GM23338 (cell line): Measurements from ENCODE around the gene CERT1. TPM values are rescaled to one million over a fixed set of nuclear protein-coding genes. Genes with fewer than 3 reads are reported as not detected.

ENCODE experiments used
- ATAC-seq: fragments of 200-7000 bp; cut with Tn5 transposase; 3 replicates; pipeline ENCODE4 v1.9.1; 2020
- DNase-seq: peaks from one replicate; pipeline ENCODE4 v3.0.0-alpha.2; 2015; ENCODE audit warnings: low spot score
- H2AFZ ChIP-seq: fragments of 200-600 bp; sonication (generic); 2 replicates; pipeline ENCODE4 v1.8.0; 2016; ENCODE audit warnings: antibody characterized with exemption, mild to moderate bottlenecking, moderate library complexity
- H3F3A ChIP-seq: fragments of 200-600 bp; sonication (generic); replicated peaks from 2 replicates; pipeline ENCODE4 v1.8.0; 2017; ENCODE audit warnings: antibody characterized with exemption, mixed run types, low read depth
- H3K27ac ChIP-seq: fragments of 200-600 bp; sonication (generic); 2 replicates; pipeline ENCODE4 v1.6.1; 2016; ENCODE audit warnings: low read depth
- H3K27me3 ChIP-seq: fragments of 200-600 bp; sonication (generic); 2 replicates; pipeline ENCODE4 v1.8.0; 2016; ENCODE audit warnings: mild to moderate bottlenecking, mixed run types, moderate library complexity; ENCODE audit not compliant: insufficient read depth
- H3K36me3 ChIP-seq: fragments of 200-600 bp; sonication (generic); 2 replicates; pipeline ENCODE4 v1.8.0; 2016; ENCODE audit warnings: mild to moderate bottlenecking; ENCODE audit not compliant: insufficient read depth
- H3K4me1 ChIP-seq: fragments of 200-600 bp; sonication (generic); 2 replicates; pipeline ENCODE4 v1.8.0; 2016; ENCODE audit warnings: mild to moderate bottlenecking, moderate library complexity; ENCODE audit not compliant: insufficient read depth
- H3K4me2 ChIP-seq: fragments of 200-600 bp; sonication (generic); 2 replicates; pipeline ENCODE4 v1.7.1; 2017; ENCODE audit warnings: mixed run types
- H3K4me3 ChIP-seq: fragments of 200-600 bp; sonication (generic); 2 replicates; pipeline ENCODE4 v1.6.1; 2016; ENCODE audit warnings: mixed run types
- H3K79me2 ChIP-seq: fragments of 200-600 bp; sonication (generic); replicated peaks from 2 replicates; pipeline ENCODE4 v1.8.0; 2017; ENCODE audit warnings: mild to moderate bottlenecking; ENCODE audit not compliant: insufficient read depth
- H3K9me2 ChIP-seq: fragments of 200-600 bp; sonication (generic); 2 replicates; pipeline ENCODE4 v1.8.0; 2017; ENCODE audit not compliant: insufficient read depth
- H4K20me1 ChIP-seq: fragments of 200-600 bp; sonication (generic); replicated peaks from 2 replicates; pipeline ENCODE4 v1.8.0; 2017; ENCODE audit warnings: mild to moderate bottlenecking; ENCODE audit not compliant: insufficient read depth
- H3K27ac Mint-ChIP-seq: 2 replicates; pipeline ENCODE4 v1.8.0; 2020; ENCODE audit warnings: inconsistent platforms, mild to moderate bottlenecking, moderate library complexity, mixed read lengths
- H3K27me3 Mint-ChIP-seq: 3 replicates; pipeline ENCODE4 v1.8.0; 2022; ENCODE audit warnings: low read depth, mild to moderate bottlenecking, moderate library complexity, mixed read lengths, inconsistent platforms; ENCODE audit not compliant: insufficient read depth, poor library complexity
- H3K36me3 Mint-ChIP-seq: 3 replicates; pipeline ENCODE4 v1.8.0; 2021; ENCODE audit warnings: low read depth, mild to moderate bottlenecking, inconsistent platforms, moderate library complexity, mixed read lengths
- H3K4me1 Mint-ChIP-seq: 3 replicates; pipeline ENCODE4 v1.8.0; 2020; ENCODE audit warnings: mild to moderate bottlenecking, inconsistent platforms, mixed read lengths
- H3K4me3 Mint-ChIP-seq: 3 replicates; pipeline ENCODE4 v1.8.0; 2021; ENCODE audit warnings: moderate library complexity, mild to moderate bottlenecking, inconsistent platforms, mixed read lengths
- H3K9me3 Mint-ChIP-seq: 3 replicates; pipeline ENCODE4 v1.8.0; 2020; ENCODE audit warnings: moderate library complexity, mild to moderate bottlenecking, inconsistent platforms, mixed read lengths
- CREB1 ChIP-seq: fragments of 250-450 bp; sonication (Bioruptor Pico); IDR thresholded peaks from 2 replicates; pipeline ENCODE4 v1.5.0; 2020; ENCODE audit warnings: low read depth, mild to moderate bottlenecking, moderate library complexity
- EZH2 ChIP-seq: fragments of 200-600 bp; sonication (generic); IDR thresholded peaks from one replicate; pipeline ENCODE4 v1.8.0; 2017; ENCODE audit warnings: antibody characterized with exemption, mild to moderate bottlenecking, low read depth; ENCODE audit not compliant: unreplicated experiment
- EZH2phosphoT487 ChIP-seq: fragments of 200-600 bp; sonication (generic); IDR thresholded peaks from one replicate; pipeline ENCODE4 v1.8.1; 2018; ENCODE audit warnings: antibody characterized with exemption; ENCODE audit not compliant: unreplicated experiment
- JUNB ChIP-seq: IDR thresholded peaks from one replicate; pipeline ENCODE4 v1.6.1; 2016; ENCODE audit warnings: antibody characterized with exemption; ENCODE audit not compliant: unreplicated experiment
- NANOG ChIP-seq: IDR thresholded peaks from 2 replicates; pipeline ENCODE4 v1.6.1; 2016; ENCODE audit warnings: antibody characterized with exemption, borderline replicate concordance
- STAT1 ChIP-seq: IDR thresholded peaks from one replicate; pipeline ENCODE4 v1.6.1; 2016; ENCODE audit warnings: antibody characterized with exemption; ENCODE audit not compliant: unreplicated experiment
- ZNF331 ChIP-seq: fragments of 250-450 bp; sonication (Bioruptor Pico); IDR thresholded peaks from 2 replicates; pipeline ENCODE4 v1.5.0; 2020; ENCODE audit warnings: low read depth, mild to moderate bottlenecking, moderate library complexity
- polyA plus RNA-seq: library from polyadenylated mRNA; unstranded; fragments of >200 nt; fragmentation: Nextera tagmentation; extraction: Ambion mirVana; gene quantifications from 2 replicates; pipeline ENCODE4 v1.2.1, GENCODE V29; 2016
- total RNA-seq: library from RNA; depleted of rRNA; stranded (reverse); fragments of >200 nt; shearing (Covaris generic); gene quantifications from 2 replicates; pipeline ENCODE4 v1.2.3, GENCODE V29; 2014
- TF ChIP-seq, protein P1 (sequence below): IDR thresholded peaks from one replicate; pipeline ENCODE4 v1.6.1; 2018; ENCODE audit warnings: antibody characterized with exemption; ENCODE audit not compliant: unreplicated experiment
- TF ChIP-seq, protein P2 (sequence below): fragments of 250-450 bp; sonication (Bioruptor Pico); IDR thresholded peaks from 2 replicates; pipeline ENCODE4 v1.5.0; 2020; ENCODE audit warnings: mild to moderate bottlenecking, moderate library complexity

Gene CERT1
- total and polyA plus RNA-seq, 2 experiments from 2014 or later: 36.5 to 40.7 TPM

DNA sequence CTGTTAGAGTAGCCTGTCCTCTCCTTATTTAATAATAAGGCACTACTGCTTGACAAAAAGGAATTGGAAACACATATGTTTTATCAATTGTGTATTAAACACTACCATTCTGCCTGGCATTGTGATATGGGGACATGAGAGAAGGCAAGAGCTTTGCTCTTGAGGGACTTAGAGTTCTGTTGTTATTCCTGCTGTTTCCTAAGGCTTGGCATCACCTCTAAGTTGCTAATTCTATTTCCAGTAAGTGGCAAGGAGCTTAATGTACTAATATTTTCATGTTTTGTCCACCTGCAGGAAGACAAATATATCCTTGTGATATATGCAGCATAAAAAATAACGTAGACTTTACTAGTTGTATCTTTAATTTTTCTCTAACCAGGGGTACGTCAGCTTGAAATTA is 161.8 kb downstream of the CERT1 start:
- H3K9me2 ChIP-seq: no peaks in the 10 kb centered on the region
- Mint-ChIP-seq H3K4me3 (no peak overlapping the region), H3K27ac (no peak overlapping the region)

More for the DNA sequence above, 161.8 kb downstream of the CERT1 start:
- peaks cover 1% of the 10 kb centered on the region for H3K27me3 Mint-ChIP-seq
- Histone ChIP-seq H3K4me1 (no peaks in the 10 kb centered on the region), H3K4me2 (no peak overlapping the region), H2AFZ (no peak overlapping the region), H3K27me3 (no peaks in the 10 kb centered on the region), H3K27ac (no peak overlapping the region), H3K4me3 (no peak overlapping the region), H3F3A (no peaks in the 10 kb centered on the region; the same call in 1 of the 2 replicates), H3K79me2 (peaks cover 67% of the 10 kb centered on the region), H4K20me1 (peaks cover 34% of the 10 kb centered on the region), H3K36me3 (peaks cover 96% of the 10 kb centered on the region)
- no peaks in the 10 kb centered on the region for H3K9me3 Mint-ChIP-seq
- ATAC-seq (no peak), DNase-seq (no peak)
- TF ChIP-seq CREB1 (CRISPR knock-in tag): no peak
- TF ChIP-seq STAT1: no peak
- TF ChIP-seq ZNF331 (CRISPR knock-in tag): no peak
- no peak for TF ChIP-seq EZH2
- no peak for TF ChIP-seq EZH2phosphoT487
- no peak for TF ChIP-seq NANOG
- TF ChIP-seq JUNB: no peak
- TF ChIP-seq, protein P1, sequence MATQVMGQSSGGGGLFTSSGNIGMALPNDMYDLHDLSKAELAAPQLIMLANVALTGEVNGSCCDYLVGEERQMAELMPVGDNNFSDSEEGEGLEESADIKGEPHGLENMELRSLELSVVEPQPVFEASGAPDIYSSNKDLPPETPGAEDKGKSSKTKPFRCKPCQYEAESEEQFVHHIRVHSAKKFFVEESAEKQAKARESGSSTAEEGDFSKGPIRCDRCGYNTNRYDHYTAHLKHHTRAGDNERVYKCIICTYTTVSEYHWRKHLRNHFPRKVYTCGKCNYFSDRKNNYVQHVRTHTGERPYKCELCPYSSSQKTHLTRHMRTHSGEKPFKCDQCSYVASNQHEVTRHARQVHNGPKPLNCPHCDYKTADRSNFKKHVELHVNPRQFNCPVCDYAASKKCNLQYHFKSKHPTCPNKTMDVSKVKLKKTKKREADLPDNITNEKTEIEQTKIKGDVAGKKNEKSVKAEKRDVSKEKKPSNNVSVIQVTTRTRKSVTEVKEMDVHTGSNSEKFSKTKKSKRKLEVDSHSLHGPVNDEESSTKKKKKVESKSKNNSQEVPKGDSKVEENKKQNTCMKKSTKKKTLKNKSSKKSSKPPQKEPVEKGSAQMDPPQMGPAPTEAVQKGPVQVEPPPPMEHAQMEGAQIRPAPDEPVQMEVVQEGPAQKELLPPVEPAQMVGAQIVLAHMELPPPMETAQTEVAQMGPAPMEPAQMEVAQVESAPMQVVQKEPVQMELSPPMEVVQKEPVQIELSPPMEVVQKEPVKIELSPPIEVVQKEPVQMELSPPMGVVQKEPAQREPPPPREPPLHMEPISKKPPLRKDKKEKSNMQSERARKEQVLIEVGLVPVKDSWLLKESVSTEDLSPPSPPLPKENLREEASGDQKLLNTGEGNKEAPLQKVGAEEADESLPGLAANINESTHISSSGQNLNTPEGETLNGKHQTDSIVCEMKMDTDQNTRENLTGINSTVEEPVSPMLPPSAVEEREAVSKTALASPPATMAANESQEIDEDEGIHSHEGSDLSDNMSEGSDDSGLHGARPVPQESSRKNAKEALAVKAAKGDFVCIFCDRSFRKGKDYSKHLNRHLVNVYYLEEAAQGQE: no peak
- TF ChIP-seq, protein P2, sequence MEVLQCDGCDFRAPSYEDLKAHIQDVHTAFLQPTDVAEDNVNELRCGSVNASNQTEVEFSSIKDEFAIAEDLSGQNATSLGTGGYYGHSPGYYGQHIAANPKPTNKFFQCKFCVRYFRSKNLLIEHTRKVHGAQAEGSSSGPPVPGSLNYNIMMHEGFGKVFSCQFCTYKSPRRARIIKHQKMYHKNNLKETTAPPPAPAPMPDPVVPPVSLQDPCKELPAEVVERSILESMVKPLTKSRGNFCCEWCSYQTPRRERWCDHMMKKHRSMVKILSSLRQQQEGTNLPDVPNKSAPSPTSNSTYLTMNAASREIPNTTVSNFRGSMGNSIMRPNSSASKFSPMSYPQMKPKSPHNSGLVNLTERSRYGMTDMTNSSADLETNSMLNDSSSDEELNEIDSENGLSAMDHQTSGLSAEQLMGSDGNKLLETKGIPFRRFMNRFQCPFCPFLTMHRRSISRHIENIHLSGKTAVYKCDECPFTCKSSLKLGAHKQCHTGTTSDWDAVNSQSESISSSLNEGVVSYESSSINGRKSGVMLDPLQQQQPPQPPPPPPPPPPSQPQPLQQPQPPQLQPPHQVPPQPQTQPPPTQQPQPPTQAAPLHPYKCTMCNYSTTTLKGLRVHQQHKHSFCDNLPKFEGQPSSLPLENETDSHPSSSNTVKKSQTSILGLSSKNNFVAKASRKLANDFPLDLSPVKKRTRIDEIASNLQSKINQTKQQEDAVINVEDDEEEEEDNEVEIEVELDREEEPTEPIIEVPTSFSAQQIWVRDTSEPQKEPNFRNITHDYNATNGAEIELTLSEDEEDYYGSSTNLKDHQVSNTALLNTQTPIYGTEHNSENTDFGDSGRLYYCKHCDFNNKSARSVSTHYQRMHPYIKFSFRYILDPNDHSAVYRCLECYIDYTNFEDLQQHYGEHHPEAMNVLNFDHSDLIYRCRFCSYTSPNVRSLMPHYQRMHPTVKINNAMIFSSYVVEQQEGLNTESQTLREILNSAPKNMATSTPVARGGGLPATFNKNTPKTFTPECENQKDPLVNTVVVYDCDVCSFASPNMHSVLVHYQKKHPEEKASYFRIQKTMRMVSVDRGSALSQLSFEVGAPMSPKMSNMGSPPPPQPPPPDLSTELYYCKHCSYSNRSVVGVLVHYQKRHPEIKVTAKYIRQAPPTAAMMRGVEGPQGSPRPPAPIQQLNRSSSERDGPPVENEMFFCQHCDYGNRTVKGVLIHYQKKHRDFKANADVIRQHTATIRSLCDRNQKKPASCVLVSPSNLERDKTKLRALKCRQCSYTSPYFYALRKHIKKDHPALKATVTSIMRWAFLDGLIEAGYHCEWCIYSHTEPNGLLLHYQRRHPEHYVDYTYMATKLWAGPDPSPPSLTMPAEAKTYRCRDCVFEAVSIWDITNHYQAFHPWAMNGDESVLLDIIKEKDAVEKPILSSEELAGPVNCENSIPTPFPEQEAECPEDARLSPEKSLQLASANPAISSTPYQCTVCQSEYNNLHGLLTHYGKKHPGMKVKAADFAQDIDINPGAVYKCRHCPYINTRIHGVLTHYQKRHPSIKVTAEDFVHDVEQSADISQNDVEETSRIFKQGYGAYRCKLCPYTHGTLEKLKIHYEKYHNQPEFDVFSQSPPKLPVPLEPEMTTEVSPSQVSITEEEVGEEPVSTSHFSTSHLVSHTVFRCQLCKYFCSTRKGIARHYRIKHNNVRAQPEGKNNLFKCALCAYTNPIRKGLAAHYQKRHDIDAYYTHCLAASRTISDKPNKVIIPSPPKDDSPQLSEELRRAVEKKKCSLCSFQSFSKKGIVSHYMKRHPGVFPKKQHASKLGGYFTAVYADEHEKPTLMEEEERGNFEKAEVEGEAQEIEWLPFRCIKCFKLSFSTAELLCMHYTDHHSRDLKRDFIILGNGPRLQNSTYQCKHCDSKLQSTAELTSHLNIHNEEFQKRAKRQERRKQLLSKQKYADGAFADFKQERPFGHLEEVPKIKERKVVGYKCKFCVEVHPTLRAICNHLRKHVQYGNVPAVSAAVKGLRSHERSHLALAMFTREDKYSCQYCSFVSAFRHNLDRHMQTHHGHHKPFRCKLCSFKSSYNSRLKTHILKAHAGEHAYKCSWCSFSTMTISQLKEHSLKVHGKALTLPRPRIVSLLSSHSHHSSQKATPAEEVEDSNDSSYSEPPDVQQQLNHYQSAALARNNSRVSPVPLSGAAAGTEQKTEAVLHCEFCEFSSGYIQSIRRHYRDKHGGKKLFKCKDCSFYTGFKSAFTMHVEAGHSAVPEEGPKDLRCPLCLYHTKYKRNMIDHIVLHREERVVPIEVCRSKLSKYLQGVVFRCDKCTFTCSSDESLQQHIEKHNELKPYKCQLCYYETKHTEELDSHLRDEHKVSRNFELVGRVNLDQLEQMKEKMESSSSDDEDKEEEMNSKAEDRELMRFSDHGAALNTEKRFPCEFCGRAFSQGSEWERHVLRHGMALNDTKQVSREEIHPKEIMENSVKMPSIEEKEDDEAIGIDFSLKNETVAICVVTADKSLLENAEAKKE (CRISPR knock-in tag): no peak
- H3K36me3 Mint-ChIP-seq: peaks cover 87% of the 10 kb centered on the region
- no peaks in the 10 kb centered on the region for H3K4me1 Mint-ChIP-seq
